ENCODE results near the gene SPRING1. TPM values are rescaled to one million over a fixed set of nuclear protein-coding genes. Genes with fewer than 3 reads are reported as not detected.
"Not testable (repeated sequence)": the region's sequence is repeated elsewhere in the genome, so short reads cannot be mapped to it uniquely, and the experiment has no call there.

Gene SPRING1
- total RNA-seq, 1 donor: 28.9 TPM

DNA sequence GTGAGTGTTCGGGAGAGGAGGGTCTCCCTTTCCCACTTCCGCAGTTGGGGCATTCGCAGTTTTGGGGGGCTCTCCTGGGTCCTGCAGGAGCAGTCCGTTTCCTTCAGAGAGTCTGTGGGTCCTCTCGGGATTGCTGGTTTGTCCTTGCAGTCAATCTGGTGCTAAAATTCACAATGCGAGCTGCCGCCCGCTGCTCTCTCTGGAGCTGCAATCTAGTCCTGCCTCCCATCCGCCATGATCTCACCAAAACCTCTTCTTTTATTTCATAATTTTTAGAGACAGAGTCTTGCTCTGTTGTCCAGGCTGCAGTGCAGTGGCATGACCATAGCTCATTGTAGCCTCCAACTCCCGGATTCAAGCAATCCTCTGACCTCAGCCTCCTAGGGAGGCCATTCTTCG is 22.8 kb upstream of the SPRING1 start:
- peak overlapping the region; percentile 58 for H3K4me3 ChIP-seq (ENCODE audit: low read depth, low read length)
- TF ChIP-seq, protein P1, sequence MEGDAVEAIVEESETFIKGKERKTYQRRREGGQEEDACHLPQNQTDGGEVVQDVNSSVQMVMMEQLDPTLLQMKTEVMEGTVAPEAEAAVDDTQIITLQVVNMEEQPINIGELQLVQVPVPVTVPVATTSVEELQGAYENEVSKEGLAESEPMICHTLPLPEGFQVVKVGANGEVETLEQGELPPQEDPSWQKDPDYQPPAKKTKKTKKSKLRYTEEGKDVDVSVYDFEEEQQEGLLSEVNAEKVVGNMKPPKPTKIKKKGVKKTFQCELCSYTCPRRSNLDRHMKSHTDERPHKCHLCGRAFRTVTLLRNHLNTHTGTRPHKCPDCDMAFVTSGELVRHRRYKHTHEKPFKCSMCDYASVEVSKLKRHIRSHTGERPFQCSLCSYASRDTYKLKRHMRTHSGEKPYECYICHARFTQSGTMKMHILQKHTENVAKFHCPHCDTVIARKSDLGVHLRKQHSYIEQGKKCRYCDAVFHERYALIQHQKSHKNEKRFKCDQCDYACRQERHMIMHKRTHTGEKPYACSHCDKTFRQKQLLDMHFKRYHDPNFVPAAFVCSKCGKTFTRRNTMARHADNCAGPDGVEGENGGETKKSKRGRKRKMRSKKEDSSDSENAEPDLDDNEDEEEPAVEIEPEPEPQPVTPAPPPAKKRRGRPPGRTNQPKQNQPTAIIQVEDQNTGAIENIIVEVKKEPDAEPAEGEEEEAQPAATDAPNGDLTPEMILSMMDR (IDR thresholded peaks at IDR 0.05; ENCODE audit: insufficient read depth, low read depth, low read length): no peak
- no peak for DNase-seq (ENCODE audit: low read depth)

DNA sequence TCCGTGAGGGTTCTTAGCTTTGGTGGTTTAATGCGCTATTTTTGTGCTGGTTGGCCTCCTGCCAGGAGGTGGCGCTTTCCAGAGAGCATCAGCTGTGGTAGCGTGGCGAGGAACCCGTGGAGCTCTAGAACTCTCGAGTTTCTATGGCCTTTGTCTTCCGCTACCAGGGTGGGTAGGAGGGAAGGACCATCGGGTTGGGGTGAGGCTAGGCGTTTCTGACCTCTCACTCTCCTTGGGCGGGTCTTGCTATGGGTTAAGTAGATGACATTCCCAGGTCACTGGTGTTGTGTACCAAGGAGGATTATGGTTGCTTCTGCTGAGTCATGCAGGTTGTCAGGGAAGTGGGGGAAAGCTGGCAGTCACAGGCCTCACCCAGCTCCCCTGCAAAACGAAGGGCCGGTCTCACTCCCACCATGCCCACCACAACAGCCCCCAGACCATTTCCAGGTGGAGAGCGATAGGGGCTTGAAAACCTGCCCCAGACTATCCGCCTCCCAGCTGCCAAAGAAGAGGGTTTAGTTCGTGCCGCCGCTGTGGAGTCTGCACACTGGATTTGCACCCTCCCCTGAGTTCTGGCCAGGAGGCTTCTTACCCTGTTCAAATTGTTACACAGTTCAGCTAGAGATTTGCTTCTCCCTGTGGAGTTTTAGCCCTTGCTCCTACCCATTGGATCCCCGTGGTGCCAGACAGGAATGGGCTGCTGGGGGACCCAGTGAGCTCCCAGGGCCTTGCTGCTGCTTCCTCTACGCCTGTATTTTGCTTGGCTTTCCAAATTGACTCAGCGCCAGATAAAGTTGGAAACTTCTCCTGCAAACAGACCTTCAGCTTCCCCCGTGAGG is 22.1 kb upstream of the SPRING1 start:
- DNase-seq (ENCODE audit: low read depth): peak; percentile 33
- TF ChIP-seq, protein P1 (IDR thresholded peaks at IDR 0.05; ENCODE audit: insufficient read depth, low read depth, low read length): peak; percentile 10
- H3K4me3 ChIP-seq (ENCODE audit: low read depth, low read length): peak overlapping the region; percentile 58

DNA sequence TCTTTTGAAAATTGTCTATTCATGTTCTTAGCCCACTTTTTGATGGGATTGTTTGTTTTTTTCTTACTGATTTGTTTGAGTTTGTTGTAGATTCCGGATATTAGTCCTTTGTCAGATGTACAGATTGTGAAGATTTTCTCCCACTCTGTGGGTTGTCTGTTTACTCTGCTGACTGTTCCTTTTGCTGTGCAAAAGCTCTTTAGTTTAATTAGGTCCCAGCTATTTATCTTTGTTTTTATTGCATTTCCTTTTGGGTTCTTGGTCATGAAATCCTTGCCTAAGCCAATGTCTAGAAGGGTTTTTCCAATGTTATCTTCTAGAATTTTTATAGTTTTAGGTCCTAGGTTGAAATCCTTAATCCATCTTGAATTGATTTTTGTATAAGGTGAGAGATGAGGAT is 16.9 kb upstream of the SPRING1 start:
- DNase-seq (ENCODE audit: low read depth): not testable (repeated sequence)

DNA sequence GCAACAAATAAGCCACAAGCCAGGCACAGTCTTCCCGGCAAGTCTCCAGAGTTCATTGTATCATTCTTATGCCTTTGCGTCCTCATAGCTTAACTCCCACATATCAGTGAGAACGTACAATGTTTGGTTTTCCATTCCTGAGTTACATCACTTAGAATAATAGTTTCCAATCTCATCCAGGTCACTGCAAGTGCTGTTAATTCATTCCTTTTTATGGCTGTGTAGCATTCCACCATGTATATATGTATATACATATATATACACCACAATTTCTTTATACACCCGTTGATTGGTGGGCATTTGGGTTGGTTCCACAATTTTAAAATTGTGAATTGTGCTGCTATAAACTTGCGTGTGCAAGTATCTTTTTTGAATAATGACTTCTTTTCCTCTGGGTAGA is 16.2 kb upstream of the SPRING1 start:
- DNase-seq (ENCODE audit: low read depth): not testable (repeated sequence)

More for the DNA sequence above, 16.9 kb upstream of the SPRING1 start:
- H3K4me3 ChIP-seq (ENCODE audit: low read depth, low read length): not testable (repeated sequence)

DNA sequence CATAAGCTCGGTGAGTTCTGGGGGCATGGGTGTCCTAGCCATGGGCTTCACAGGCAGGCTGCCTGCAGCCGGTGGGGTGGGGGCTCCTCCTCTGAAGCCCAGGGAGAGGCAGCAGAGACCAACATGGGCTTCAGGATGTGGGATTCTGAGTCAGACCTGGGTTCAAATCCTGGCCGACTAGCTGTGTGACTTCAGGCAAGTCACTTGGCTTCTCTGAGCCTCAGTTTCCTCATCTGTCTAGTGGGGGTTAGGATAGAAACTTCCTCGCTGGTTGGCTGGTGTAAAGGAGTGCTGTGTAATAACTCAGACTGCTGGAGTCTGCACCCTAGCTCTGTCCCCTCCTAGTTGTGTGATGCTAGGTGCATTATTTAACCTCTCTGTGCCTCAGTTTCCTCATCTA is 12.4 kb upstream of the SPRING1 start:
- TF ChIP-seq, protein P1 (IDR thresholded peaks at IDR 0.05; ENCODE audit: insufficient read depth, low read depth, low read length): no peak
- no peak for DNase-seq (ENCODE audit: low read depth)
- no peak overlapping the region for H3K4me3 ChIP-seq (ENCODE audit: low read depth, low read length)

More for the DNA sequence above, 16.2 kb upstream of the SPRING1 start:
- not testable (repeated sequence) for H3K4me3 ChIP-seq (ENCODE audit: low read depth, low read length)

DNA sequence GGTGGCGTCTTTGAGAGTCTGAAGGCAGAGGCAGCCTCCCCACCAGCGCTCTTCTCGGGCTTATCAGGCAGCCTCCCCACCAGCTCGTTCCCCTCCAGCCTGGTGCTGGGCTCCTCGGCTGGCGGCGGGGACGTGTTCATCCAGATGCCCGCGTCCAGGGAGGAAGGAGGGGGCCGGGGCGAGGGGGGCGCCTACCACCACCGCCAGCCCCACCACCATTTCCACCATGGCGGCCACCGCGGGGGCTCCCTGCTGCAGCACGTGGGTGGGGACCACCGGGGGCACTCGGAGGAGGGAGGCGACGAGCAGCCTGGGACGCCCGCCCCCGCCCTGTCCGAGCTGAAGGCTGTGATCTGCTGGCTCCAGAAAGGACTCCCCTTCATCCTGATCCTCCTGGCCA is 12.0 kb upstream of the SPRING1 start:
- no peak overlapping the region for H3K4me3 ChIP-seq (ENCODE audit: low read depth, low read length)
- TF ChIP-seq, protein P1 (IDR thresholded peaks at IDR 0.05; ENCODE audit: insufficient read depth, low read depth, low read length): no peak
- DNase-seq (ENCODE audit: low read depth): no peak

DNA sequence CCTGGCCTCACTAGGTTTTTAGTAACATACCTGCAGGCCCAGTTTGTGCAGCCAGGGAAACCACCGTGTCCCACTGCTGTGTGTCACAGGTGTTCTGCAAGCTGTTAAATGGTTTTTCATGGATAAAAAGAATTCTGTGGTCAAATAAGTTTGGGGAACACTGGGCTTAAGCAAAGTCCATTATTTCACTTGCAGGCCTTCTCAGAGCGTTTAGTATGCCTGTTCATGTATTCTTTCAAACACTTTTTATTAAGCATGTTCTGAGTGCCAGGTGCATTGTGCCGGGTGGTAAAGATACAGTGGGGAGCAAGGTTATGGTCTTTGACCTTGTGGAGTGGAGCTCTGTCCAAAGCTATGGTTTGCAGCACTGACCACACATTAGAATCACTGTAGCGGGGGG is 7.7 kb upstream of the SPRING1 start:
- TF ChIP-seq, protein P1 (IDR thresholded peaks at IDR 0.05; ENCODE audit: insufficient read depth, low read depth, low read length): no peak
- no peak for DNase-seq (ENCODE audit: low read depth)
- H3K4me3 ChIP-seq (ENCODE audit: low read depth, low read length): no peak overlapping the region

DNA sequence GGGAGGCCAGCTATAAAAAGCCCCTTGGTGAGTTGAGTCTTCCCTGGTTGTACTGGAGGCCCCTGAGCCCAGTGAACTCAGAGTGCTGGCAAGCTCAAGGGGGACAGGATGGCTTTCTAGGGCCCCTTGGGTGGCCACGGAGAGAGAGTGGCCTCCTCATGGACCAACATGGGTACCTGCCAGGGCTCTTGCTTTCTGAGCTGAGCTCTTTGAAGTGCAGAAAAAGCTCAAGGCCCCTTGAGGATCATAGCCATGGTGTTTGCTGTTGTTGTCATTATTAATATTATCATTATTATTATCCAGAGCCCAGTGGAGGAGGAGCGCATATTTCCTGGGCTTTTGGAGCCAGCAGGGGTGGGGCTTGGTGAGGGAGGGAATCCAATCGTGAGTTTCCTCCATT is 6.9 kb upstream of the SPRING1 start:
- TF ChIP-seq, protein P1 (IDR thresholded peaks at IDR 0.05; ENCODE audit: insufficient read depth, low read depth, low read length): no peak
- DNase-seq (ENCODE audit: low read depth): no peak

DNA sequence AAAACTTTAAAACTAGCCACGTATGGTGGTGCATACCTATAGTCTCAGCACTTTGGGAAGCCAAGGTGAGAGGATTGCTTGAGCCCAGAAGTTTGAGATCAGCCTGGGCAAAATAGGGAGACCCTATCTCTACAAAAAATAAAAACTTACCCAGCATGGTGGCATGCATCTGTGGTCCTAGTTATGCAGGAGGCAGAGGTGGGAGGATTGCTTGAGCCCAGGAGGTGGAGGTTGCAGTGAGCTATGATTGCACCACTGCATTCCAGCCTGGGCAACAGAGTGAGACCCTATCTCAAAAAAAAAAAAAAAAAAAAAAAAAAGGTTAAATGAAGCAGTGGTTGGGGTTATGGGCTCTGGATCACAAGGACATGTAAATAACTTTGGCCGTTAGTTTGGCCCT is 4.9 kb upstream of the SPRING1 start:
- not testable (repeated sequence) for DNase-seq (ENCODE audit: low read depth); H3K4me3 ChIP-seq (ENCODE audit: low read depth, low read length)

More for the DNA sequence above, 6.9 kb upstream of the SPRING1 start:
- no peak overlapping the region for H3K4me3 ChIP-seq (ENCODE audit: low read depth, low read length)

Data from fibroblast of villous mesenchyme (primary cell).